Measurements from ENCODE around the gene NDUFS6.
A peak's percentile ranks its signal among the peaks of the same experiment; 100 is the strongest.
"Not testable (repeated sequence)": the region's sequence is repeated elsewhere in the genome, so short reads cannot be mapped to it uniquely, and the experiment has no call there.

The NDUFS6 gene

GRCh38 chr5:1784197-1785050, 16.8 kb upstream of the NDUFS6 start:
- no peak for DNase-seq

DNA sequence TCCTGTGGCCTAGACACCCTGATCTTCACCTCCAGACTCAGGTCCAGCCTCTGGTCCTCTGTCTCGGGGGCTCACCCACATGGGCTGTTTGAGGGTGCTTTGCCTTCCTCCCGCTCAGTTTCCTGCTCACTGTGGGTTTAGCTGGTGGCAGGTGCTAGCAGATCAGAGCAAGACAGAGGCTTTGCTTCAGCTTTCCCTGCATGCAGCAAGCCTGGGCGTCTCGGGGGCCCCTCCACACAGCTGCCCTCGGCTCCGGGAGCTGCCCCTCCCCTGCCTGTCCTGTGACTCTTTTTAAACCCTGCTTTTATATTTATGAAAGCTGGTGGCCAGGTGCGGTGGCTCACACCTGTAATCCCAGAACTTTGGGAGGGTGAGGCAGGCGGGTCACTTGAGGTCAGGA, 16.1 kb upstream of the NDUFS6 start:
- DNase-seq: no peak

GRCh38 chr5:1785984-1786383, 15.2 kb upstream of the NDUFS6 start:
- no peak for DNase-seq

GRCh38 chr5:1786621-1787471, 14.4 kb upstream of the NDUFS6 start:
- no peak for DNase-seq

GRCh38 chr5:1787472-1788047, 13.6 kb upstream of the NDUFS6 start:
- DNase-seq: no peak

GRCh38 chr5:1788200-1788599, 13.0 kb upstream of the NDUFS6 start:
- no peak for DNase-seq

- DNase-seq: no peak
These were observed 12.4 kb upstream of the NDUFS6 start for GRCh38 chr5:1788828-1789227.

- DNase-seq: not testable (repeated sequence)
These were observed 11.8 kb upstream of the NDUFS6 start for GRCh38 chr5:1789438-1789833.

DNA sequence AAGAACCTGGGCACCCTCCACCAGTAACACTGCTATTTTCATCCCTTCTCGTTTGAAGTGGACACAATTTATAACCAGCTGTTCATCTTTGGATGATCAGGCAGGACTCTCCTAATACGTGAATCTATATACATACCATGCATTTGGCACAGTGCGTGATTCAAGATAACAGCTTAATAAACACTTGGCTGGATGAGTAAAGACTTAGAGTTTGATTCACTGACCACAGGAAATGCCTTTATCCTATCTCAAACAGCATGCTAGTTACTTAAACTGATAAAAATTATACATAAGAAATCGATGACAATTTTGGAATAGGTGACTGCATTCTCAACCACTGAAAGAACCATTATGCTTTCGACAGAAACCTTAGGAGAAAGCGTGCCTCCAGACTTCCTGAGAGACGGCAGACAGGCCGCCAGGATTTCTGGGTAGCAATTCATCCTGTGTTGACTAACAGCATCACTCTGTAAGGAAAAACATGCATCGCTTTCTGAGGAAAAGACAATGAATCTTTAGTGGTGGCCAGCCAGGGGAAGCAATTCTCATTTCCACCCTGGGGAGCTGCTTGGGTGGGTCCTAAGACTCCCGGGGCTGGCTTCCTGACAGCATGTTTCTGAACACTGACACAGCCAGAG, 11.3 kb upstream of the NDUFS6 start:
- no peak for DNase-seq

DNA sequence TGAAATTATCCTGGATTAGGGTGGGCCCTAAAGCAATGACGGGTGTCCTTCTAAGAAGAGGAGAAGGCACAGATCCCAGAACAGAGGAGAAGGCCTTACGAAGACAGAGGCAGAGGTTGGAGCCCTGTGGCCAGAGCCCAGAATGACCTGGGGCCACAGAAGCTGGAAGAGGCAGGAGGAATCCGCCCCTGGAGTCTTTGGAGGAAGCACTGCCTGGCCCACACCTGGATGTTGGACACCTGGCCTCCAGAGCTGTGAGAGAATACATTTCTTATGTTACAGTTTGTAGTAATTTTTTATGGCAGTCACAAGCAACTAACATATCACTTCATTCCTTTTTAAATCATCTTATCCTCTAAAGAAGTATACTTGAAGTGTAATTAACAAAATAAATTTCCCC, 10.0 kb upstream of the NDUFS6 start:
- no peak for DNase-seq

DNA sequence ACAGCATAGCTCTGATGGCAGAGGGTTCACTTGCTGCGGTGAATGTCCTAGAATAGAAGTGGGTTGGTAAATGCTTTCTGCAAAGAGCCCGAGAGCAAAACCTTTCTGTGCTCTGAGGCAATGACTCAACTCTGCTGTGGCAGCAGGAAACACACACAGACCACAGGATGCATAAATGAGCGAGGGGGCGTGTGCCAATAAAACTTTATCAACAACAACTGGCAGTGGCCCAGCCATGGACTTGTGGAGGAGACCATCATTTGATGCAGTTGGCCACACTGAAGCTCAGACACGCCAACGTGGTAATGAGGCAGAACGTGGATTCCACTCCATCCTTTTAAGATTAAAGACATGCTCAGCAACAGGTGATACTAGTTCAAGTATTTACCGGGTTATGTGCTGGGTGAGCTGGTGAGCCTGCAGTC, 8.4 kb upstream of the NDUFS6 start:
- peak; percentile 64 to 69 for DNase-seq

- DNase-seq: peak; percentile 37 to 43
These were observed 7.9 kb upstream of the NDUFS6 start for GRCh38 chr5:1793301-1793740.

DNA sequence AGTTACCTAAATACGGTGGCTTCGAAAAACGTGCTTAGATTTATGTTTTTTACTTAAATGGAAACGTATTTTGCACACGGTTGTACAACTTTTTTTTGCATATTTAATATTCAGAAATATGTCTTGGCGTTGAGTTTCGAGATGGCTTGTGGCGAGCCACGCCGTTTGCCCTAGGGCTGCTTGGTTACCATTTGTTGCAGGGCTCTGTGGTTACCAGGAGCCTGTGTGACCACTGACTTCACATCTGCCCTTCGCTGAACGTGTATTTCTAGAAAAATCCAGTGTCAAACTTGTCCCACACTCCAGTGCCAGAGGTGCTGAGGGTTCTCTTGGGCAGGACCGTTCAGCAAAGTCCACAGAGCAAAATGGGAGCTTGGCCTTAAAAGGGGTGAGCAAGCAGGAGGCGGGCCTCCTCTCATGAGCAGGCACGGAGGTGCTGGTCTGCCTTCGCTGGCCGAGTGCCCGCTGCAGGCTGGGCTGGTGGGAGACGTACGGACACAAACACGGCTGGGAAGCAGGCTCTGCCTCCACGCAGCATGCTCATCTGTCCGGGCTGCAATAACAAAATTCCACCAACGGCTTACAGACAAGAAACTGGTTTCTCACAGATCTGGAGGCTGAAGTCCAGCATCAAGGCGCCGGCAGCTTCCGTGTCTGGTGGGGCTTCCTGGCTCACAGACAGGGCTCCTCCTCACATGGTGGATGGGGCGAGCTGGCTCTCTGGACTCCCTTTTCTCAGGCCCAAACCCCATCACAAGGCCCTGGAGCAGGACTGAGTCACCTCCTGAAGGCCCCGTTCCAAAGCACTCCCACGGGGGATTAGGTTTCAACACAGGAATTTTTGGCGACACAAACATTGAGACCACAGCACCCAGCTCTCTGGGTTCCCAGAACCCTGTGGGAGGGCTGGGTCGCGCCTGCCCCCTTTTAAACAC, 7.0 kb upstream of the NDUFS6 start:
- no peak for DNase-seq

DNA sequence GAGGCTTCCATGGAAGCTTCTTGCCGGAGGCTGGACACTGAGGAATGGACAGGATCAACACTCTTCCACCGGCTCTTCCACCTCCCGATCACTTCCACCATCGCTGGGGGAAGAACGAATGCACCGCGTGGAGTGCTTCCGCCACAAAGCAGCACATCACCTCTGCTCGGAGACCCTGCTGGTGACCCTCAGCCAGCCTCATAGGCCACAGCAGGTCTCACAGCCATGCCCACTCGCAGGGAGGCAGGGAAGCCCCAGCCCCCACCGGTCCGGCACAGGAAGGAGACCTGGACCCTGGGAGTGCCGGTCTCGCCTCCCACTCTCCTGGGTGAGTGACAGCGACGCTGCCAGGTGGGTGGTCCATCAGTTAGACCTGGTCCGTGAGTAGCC, 6.3 kb upstream of the NDUFS6 start:
- DNase-seq: no peak

- no peak for DNase-seq
These were observed 5.7 kb upstream of the NDUFS6 start for GRCh38 chr5:1795506-1795905.

- DNase-seq: no peak
These were observed 5.3 kb upstream of the NDUFS6 start for GRCh38 chr5:1795931-1796330.

DNA sequence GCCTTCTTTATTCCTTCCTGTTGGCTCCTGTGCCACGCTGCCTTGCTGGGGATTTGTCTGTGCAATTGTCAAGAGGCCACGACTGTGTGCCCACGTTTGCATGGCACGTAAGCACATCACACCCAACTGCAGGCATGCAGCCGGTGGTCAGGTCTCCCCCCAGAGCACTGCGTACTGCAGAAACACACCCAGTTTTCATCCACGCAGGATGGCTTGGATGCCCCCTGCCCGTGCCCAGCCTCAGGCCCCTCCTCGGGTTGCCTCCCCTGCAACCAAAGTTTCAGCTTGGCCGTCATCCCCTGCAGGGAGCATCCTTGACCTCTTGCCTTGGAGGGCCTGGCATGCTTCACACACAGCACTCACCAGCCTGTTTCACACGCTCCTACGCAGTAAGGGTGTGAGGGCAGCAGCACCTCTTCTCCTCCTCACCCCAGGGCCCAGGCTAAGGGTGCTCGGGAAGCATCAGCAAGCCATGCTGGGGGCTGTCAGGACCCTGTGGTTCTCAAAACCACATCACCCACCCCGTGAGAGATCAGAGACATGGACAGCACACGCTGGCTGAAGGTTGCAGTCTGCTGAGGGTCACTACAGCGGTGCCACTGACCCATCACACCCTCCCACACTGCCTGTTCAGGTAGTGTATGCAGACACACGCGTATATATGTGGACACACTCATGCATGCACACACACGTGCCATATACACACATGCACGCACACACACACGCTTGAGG, 4.7 kb upstream of the NDUFS6 start:
- DNase-seq: no peak

- DNase-seq: no peak
These were observed 4.0 kb upstream of the NDUFS6 start for GRCh38 chr5:1797103-1797800.

DNA sequence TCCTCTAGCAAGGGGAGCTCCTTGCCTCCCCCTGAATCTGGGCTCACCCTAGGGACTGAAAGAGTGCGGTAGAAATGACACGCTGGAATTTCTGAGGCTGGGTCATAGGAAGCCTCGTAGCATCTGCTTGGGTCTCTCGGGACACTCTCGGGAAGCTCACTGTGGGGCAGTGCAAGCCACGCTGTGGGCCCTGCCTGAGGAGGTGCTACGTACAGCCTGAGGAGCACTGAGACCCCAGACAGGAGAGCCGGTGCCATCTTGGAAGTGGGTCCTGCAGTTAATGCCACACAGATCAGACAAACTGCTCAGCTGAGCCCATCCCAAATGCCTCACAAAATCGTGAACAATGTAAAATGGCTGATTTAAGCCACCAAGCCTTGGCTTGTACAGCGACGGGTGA, 3.4 kb upstream of the NDUFS6 start:
- no peak for DNase-seq

- DNase-seq: not testable (repeated sequence)
These were observed 2.6 kb upstream of the NDUFS6 start for GRCh38 chr5:1798589-1798988.

Measured in stimulated activated CD4-positive, alpha-beta T cell treated with anti-CD3 and anti-CD28 coated beads, Interleukin-2, amount 100 ng/mL, for 48 hours (primary cell).